ENCODE data around the gene UBE2QL1. TPM values are rescaled to one million over a fixed set of nuclear protein-coding genes. Genes with fewer than 3 reads are reported as not detected.

The UBE2QL1 gene
- total RNA-seq, 4 donors from 2014 or later: 0.68 to 3.6 (median 1.5) TPM

GRCh38 chr5:6449465-6450158 is 953 bp downstream of the UBE2QL1 start:
- TF ChIP-seq CTCF (IDR thresholded peaks at IDR 0.05; ENCODE audit: low read depth): no peak

GRCh38 chr5:6450319-6450833 is 1.7 kb downstream of the UBE2QL1 start:
- TF ChIP-seq CTCF (IDR thresholded peaks at IDR 0.05; ENCODE audit: low read depth): no peak

DNA sequence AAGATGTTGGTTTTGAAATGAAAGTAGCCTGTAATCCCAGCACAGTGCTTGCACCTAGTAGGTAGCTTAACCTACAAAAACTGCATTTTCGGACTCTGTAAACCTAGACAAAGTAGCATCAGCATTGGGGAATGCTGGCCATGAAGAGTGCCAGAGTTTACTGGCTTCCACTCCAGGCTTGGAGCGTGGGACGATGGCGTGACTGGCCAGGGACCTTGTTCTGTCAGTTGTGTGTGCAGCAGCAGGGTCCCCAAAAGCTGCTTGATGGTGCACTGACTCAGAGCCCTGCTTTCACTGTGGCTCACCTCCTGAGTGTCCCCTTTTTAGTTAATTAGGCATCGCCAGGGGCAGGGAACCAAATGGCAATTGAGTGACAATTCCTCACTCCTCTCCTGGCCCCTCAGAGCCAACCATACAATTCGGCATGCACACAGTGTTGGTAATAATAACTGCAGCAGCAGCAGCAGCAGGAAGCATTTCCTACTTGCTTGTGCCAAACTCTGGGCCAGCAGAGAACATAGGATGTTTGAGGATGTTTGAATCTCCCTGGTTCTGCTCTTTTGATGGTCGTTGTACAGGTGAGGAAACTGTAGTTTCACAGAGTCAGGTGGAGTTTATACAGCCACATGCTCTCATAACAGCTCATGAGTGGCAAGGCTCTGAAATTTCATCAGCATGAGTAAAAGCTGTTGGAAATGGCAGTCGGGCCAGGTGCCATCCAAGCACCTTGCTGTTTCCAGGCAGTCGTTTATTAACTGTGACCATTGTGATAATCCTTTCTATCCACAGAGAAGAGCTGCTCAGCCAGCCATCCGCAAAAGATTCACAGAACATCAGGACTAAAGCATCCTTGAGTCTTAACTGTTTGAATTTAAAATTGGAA is 4.2 kb downstream of the UBE2QL1 start:
- no peak for TF ChIP-seq CTCF (IDR thresholded peaks at IDR 0.05; ENCODE audit: low read depth)

DNA sequence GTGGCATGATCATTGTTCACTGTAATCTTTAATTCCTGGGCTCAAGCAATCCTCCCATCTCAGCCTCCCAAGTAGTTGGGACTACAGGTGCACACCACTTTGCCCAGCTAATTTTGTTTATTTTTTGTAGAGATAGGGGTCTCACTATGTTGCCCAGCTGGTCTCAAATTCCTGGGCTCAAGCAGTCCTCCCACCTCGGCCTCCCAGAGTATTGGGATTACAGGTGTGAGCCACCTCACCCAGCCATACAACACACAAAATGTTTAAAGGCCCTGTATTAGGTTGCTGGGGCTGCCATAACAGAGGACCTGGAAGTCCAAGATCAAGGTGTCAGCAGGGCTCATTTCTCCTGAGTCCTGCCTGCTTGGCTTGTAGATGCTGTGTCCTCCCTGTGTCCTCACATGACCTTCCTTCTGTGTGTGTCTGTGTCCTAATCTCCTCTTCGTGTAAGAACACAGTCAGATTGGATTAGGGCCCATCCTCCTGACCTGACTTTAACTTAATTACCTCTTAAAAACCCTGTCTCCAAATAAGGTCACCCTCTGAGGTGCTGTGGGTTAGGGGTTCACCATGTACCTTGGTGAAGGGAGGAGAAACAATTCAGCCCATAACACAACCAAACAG is 5.4 kb downstream of the UBE2QL1 start:
- no peak for TF ChIP-seq CTCF (IDR thresholded peaks at IDR 0.05; ENCODE audit: low read depth)

- TF ChIP-seq CTCF (IDR thresholded peaks at IDR 0.05; ENCODE audit: low read depth): no peak
Observed at GRCh38 chr5:6454628-6455053, 6.0 kb downstream of the UBE2QL1 start.

GRCh38 chr5:6455571-6456200 is 7.0 kb downstream of the UBE2QL1 start:
- no peak for TF ChIP-seq CTCF (IDR thresholded peaks at IDR 0.05; ENCODE audit: low read depth)
